Suprapubic skin (tissue), 4 donors: Measurements from ENCODE around the gene GBP7.

Source experiments
- EP300 ChIP-seq: sonication (generic); formaldehyde crosslinking; IDR thresholded peaks from one replicate; pipeline ENCODE4 v1.6.1; 2017; ENCODE audit warnings: antibody characterized with exemption
- POLR2A ChIP-seq, 2 donors: fragments of 450-650 bp; IDR thresholded peaks; one replicate each; pipeline ENCODE4 v1.6.1; 2017; ENCODE audit warnings: antibody characterized with exemption in 2 of 2, mild to moderate bottlenecking in 2 of 2, moderate library complexity in 2 of 2
- POLR2AphosphoS5 ChIP-seq, 3 donors: sonication (generic); formaldehyde crosslinking; IDR thresholded peaks; one replicate each; pipeline ENCODE4 v1.6.1; 2017; ENCODE audit warnings: antibody characterized with exemption in 3 of 3
- TF ChIP-seq, protein P1 (sequence below), 2 donors: fragments of 200-600 bp in 1 of 2; fragments of 450-650 bp in 1 of 2; sonication (generic) in 1 of 2; IDR thresholded peaks; one replicate each; pipeline ENCODE4 v1.5.1; 2016 to 2019; ENCODE audit warnings: antibody characterized with exemption in 2 of 2, mild to moderate bottlenecking in 1 of 2, moderate library complexity in 1 of 2

DNA sequence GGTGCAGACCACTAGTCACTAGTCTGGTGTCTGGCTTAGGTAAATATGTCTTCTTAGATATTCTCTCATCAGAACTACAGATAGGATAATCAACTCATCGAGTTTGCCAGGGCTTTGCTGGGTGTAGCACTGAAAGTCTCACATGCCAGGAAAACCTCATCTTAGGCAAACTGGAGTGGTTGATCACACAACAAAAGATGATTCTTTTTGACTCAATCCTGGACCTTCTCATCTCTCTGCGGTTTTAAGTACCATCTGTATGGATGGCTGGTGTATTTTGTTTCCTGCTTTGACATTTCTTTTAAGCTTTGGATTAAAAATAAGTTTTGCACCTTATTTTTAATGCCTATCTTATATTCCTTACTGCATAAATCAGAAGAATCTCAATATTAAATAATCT is 61.1 kb downstream of the GBP7 start:
- TF ChIP-seq POLR2AphosphoS5 (IDR thresholded peaks at IDR 0.05) (no peak), POLR2A (IDR thresholded peaks at IDR 0.05) (no peak), EP300 (no peak)
- TF ChIP-seq, protein P1, sequence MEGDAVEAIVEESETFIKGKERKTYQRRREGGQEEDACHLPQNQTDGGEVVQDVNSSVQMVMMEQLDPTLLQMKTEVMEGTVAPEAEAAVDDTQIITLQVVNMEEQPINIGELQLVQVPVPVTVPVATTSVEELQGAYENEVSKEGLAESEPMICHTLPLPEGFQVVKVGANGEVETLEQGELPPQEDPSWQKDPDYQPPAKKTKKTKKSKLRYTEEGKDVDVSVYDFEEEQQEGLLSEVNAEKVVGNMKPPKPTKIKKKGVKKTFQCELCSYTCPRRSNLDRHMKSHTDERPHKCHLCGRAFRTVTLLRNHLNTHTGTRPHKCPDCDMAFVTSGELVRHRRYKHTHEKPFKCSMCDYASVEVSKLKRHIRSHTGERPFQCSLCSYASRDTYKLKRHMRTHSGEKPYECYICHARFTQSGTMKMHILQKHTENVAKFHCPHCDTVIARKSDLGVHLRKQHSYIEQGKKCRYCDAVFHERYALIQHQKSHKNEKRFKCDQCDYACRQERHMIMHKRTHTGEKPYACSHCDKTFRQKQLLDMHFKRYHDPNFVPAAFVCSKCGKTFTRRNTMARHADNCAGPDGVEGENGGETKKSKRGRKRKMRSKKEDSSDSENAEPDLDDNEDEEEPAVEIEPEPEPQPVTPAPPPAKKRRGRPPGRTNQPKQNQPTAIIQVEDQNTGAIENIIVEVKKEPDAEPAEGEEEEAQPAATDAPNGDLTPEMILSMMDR (IDR thresholded peaks at IDR 0.05) = no peak
